Endodermal cell (in vitro differentiated cells): ENCODE data around the gene CDKN1A. TPM values are rescaled to one million over a fixed set of nuclear protein-coding genes. Genes with fewer than 3 reads are reported as not detected.

Source experiments
- DNase-seq: peaks from one replicate; pipeline ENCODE4 v3.0.0-alpha.2; 2017
- H3K27ac ChIP-seq: 2 replicates; pipeline ENCODE4 v1.5.1; 2013; ENCODE audit warnings: mild to moderate bottlenecking, low read depth, low read length, moderate library complexity
- H3K27me3 ChIP-seq: 2 replicates; pipeline ENCODE4 v1.6.1; 2013; ENCODE audit warnings: mild to moderate bottlenecking, low read length, moderate library complexity; ENCODE audit not compliant: insufficient read depth, control insufficient read depth, poor library complexity, severe bottlenecking
- H3K36me3 ChIP-seq: 2 replicates; pipeline ENCODE4 v1.7.0; 2013; ENCODE audit warnings: mild to moderate bottlenecking, low read length, moderate library complexity; ENCODE audit not compliant: control insufficient read depth, insufficient read depth
- H3K4me1 ChIP-seq: one replicate; pipeline ENCODE4 v1.7.0; 2013; ENCODE audit warnings: low read length; ENCODE audit not compliant: control insufficient read depth, insufficient read depth
- H3K4me3 ChIP-seq: 2 replicates; pipeline ENCODE4 v1.5.1; 2013; ENCODE audit warnings: mild to moderate bottlenecking, low read length, moderate library complexity
- H3K9ac ChIP-seq: 2 replicates; pipeline ENCODE4 v1.6.1; 2013; ENCODE audit warnings: mild to moderate bottlenecking, low read length, moderate library complexity; ENCODE audit not compliant: poor library complexity, severe bottlenecking; ENCODE audit errors: extremely low read depth
- H3K9me3 ChIP-seq: 2 replicates; pipeline ENCODE4 v1.6.1; 2013; ENCODE audit warnings: mild to moderate bottlenecking, low read length, moderate library complexity; ENCODE audit not compliant: control insufficient read depth
- H3K27ac Mint-ChIP-seq: 2 replicates; pipeline ENCODE4 v1.8.0; 2020; ENCODE audit warnings: mixed read lengths
- H3K27me3 Mint-ChIP-seq: 2 replicates; pipeline ENCODE4 v1.8.0; 2021; ENCODE audit warnings: mild to moderate bottlenecking, mixed read lengths; ENCODE audit not compliant: insufficient read depth
- H3K36me3 Mint-ChIP-seq: 2 replicates; pipeline ENCODE4 v1.8.0; 2020; ENCODE audit warnings: low read depth, mixed read lengths
- H3K4me1 Mint-ChIP-seq: 2 replicates; pipeline ENCODE4 v1.8.0; 2020; ENCODE audit warnings: mixed read lengths
- H3K4me3 Mint-ChIP-seq: 2 replicates; pipeline ENCODE4 v1.8.0; 2020; ENCODE audit warnings: mild to moderate bottlenecking, moderate library complexity, mixed read lengths
- H3K9me3 Mint-ChIP-seq: 2 replicates; pipeline ENCODE4 v1.8.0; 2020; ENCODE audit warnings: mild to moderate bottlenecking, mixed read lengths
- CTCF ChIP-seq: fragments of 200-600 bp; sonication (generic); conservative IDR thresholded peaks from 2 replicates; pipeline ENCODE4 v1.5.0; 2021; ENCODE audit warnings: antibody characterized with exemption, mild to moderate bottlenecking
- WGBS, 2 experiments: methylation state at CpG; one replicate each; pipeline versions ENCODE4 v1.1.5 to v1.1.7; 2013; ENCODE audit warnings: missing lambda C conversion rate in 2 of 2, mixed read lengths in 1 of 2; ENCODE audit not compliant: insufficient coverage in 1 of 2, insufficient read length in 1 of 2; 5-methylcytosine and 5-hydroxymethylcytosine counted together
- total RNA-seq, 2 donors: library from RNA; stranded (reverse); fragmentation: NEBNext Ultra II Directional in 1 of 2; extraction: Animal tissue kit (Norgen Biotek cat#: 25700) in 1 of 2; gene quantifications; 2 replicates in 1 of 2; 3 replicates in 1 of 2; pipeline ENCODE4 v1.2.1, GENCODE V29; 2021

The CDKN1A gene
- total RNA-seq, 2 donors from 2014 or later, result 1.9 to 3.7 TPM

GRCh38 chr6:36685926-36686667, 7.6 kb downstream of the CDKN1A start:
- H3K4me3 ChIP-seq, result no peak overlapping the region
- Mint-ChIP-seq H3K4me1 (peaks cover 2% of the 10 kb centered on the region), H3K27ac (no peak overlapping the region), H3K27me3 (peaks cover 12% of the 10 kb centered on the region), H3K36me3 (no peaks in the 10 kb centered on the region), H3K4me3 (no peak overlapping the region), H3K9me3 (no peaks in the 10 kb centered on the region)
- H3K27me3 ChIP-seq, result peaks cover 15% of the 10 kb centered on the region
- H3K27ac ChIP-seq, result no peak overlapping the region
- TF ChIP-seq CTCF, result no peak
- H3K36me3 ChIP-seq, result peaks cover 8% of the 10 kb centered on the region
- DNase-seq, result peak; percentile 20
- H3K9ac ChIP-seq, result no peak overlapping the region
- H3K9me3 ChIP-seq, result no peaks in the 10 kb centered on the region
- H3K4me1 ChIP-seq, result peaks cover 3% of the 10 kb centered on the region
- 91 to 96% methylated on average over 7 to 10 of the region's 11 CpGs for WGBS, 2 experiments

DNA sequence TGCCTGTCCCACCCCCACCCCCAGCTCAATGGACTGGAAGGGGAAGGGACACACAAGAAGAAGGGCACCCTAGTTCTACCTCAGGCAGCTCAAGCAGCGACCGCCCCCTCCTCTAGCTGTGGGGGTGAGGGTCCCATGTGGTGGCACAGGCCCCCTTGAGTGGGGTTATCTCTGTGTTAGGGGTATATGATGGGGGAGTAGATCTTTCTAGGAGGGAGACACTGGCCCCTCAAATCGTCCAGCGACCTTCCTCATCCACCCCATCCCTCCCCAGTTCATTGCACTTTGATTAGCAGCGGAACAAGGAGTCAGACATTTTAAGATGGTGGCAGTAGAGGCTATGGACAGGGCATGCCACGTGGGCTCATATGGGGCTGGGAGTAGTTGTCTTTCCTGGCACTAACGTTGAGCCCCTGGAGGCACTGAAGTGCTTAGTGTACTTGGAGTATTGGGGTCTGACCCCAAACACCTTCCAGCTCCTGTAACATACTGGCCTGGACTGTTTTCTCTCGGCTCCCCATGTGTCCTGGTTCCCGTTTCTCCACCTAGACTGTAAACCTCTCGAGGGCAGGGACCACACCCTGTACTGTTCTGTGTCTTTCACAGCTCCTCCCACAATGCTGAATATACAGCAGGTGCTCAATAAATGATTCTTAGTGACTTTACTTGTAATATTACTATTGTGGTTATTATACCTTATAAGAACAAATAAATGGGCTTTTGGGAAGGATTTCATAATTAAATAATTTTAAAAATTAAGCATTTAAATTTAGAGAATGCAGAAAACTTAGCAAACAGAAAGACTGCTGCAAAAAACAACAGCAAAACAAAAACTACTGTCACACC, 8.4 kb downstream of the CDKN1A start:
- no peak overlapping the region for H3K4me3 Mint-ChIP-seq
- Histone ChIP-seq H3K36me3 (peaks cover 8% of the 10 kb centered on the region), H3K4me1 (peaks cover 3% of the 10 kb centered on the region), H3K9me3 (no peaks in the 10 kb centered on the region), H3K4me3 (no peak overlapping the region), H3K27me3 (peaks cover 14% of the 10 kb centered on the region), H3K27ac (no peak overlapping the region), H3K9ac (no peak overlapping the region)
- H3K27me3 Mint-ChIP-seq, result peaks cover 7% of the 10 kb centered on the region
- H3K4me1 Mint-ChIP-seq, result peaks cover 2% of the 10 kb centered on the region
- TF ChIP-seq CTCF, result no peak
- peak; percentile 25 for DNase-seq
- H3K27ac Mint-ChIP-seq, result no peak overlapping the region
- no peaks in the 10 kb centered on the region for H3K9me3 Mint-ChIP-seq
- H3K36me3 Mint-ChIP-seq, result no peaks in the 10 kb centered on the region
- WGBS, 2 experiments, result 94% methylated on average over 5 to 10 of the region's 10 CpGs

- H3K9me3 Mint-ChIP-seq, result no peaks in the 10 kb centered on the region
Observed at GRCh38 chr6:36688063-36688738, 9.7 kb downstream of the CDKN1A start.

More at GRCh38 chr6:36688063-36688738, 9.7 kb downstream of the CDKN1A start:
- H3K27me3 ChIP-seq, result peaks cover 6% of the 10 kb centered on the region
- peaks cover 2% of the 10 kb centered on the region for H3K4me1 Mint-ChIP-seq
- no peak overlapping the region for H3K4me3 Mint-ChIP-seq
- H3K27ac Mint-ChIP-seq, result no peak overlapping the region
- peak; percentile 20 for DNase-seq
- WGBS, 2 experiments, result 89 to 96% methylated on average over 1 to 5 of the region's 6 CpGs
- H3K4me3 ChIP-seq, result no peak overlapping the region
- no peak overlapping the region for H3K27ac ChIP-seq
- H3K4me1 ChIP-seq, result no peaks in the 10 kb centered on the region
- peaks cover 2% of the 10 kb centered on the region for H3K27me3 Mint-ChIP-seq
- H3K36me3 ChIP-seq, result peaks cover 8% of the 10 kb centered on the region
- H3K9ac ChIP-seq, result no peak overlapping the region
- no peak for TF ChIP-seq CTCF
- H3K36me3 Mint-ChIP-seq, result no peaks in the 10 kb centered on the region
- H3K9me3 ChIP-seq, result no peaks in the 10 kb centered on the region
